Measurements from ENCODE around the gene MXD3.

MXD3 gene

DNA sequence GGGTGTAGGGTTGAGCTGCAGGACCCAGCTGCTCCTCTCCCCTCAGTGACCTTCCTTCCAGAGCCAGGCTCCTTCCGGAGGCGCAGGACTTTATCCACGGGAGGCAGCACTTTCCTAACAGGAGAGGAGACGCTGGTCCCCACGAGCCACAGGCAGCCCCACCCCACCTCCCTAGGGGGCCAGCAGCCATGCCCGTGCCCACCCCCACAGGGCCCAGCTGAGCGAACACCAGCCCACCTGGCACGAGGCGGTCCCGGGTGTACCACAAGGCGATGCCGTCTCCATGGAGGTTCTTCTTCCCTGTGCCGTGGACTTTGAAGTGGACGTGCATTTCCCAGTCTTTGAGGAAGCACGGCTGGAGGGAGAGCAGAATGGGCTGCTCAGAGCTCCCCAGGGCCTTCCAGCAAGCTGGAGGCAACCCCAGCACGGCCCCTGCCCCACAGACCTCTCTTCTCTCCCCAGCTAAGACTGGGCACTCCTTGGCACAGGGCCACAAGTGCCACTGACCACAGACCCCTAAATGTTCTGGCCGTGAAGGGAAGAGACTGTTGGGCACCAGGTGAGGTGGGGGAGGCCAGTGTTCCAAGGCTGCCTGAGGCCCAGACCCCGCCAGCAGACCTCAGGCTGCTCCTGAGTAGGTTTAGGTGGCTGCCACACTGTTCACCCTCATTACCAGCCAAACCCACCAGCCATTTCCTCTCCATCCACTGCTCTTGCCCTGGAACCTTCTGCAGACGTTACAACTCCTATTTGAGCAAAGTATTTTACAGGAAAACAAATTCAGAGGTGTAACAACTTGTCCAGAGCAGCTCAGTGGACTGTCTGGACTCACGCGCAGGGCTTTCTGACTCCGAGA is 26.8 kb upstream of the MXD3 start:
- Histone ChIP-seq H3K4me3 (ENCODE audit: low read depth, low read length) (no peak overlapping the region), H3K9me3 (ENCODE audit: control insufficient read depth, insufficient read depth, low read length) (no peaks in the 10 kb centered on the region), H3K27me3 (ENCODE audit: control insufficient read depth, insufficient read depth, low read length) (no peaks in the 10 kb centered on the region), H3K9ac (ENCODE audit: low read depth, low read length) (no peak overlapping the region), H3K36me3 (ENCODE audit: control insufficient read depth, insufficient read depth, low read length) (peaks cover 37% of the 10 kb centered on the region), H3K4me1 (ENCODE audit: control insufficient read depth, insufficient read depth, low read length) (no peaks in the 10 kb centered on the region)

DNA sequence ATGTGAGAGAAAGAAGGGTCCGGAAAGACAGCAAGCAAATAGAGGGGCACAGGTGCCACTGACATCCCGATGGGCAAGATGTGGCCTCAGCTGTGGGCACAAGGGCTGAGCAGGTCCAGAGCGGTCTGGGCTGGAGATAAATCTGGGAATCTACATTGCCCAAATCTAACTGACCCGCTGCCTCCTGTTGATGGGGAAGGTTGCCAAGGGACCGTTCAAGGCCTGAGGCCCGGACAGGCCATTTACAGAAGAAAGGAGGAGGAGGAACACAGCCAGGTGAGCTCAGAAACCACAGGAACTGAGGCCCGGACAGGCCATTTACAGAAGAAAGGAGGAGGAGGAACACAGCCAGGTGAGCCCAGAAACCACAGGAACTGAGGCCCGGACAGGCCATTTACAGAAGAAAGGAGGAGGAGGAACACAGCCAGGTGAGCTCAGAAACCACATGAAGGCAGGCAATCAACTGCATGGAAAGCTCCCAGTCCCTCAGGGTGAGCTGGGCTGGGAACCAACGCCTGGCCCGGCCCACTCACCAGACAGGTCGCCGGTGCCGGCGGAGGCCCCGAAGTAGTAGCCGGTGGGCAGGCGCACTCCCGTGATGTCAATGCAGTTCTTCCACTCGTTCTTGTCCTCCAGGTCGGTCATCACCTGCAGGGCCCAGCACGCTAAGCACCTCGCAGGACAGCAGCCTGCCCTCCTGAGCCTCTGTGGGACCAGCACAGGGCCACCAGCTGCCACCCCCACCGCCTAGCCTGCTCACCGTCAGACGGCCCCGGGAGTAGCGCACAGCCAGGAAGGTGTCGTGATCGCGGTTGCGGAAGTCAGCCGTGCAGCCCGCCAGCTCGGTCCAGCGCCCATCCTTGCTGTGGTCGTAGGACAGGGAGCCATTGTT is 25.2 kb upstream of the MXD3 start:
- Histone ChIP-seq H3K27me3 (ENCODE audit: control insufficient read depth, insufficient read depth, low read length) (no peaks in the 10 kb centered on the region), H3K9ac (ENCODE audit: low read depth, low read length) (no peak overlapping the region), H3K4me3 (ENCODE audit: low read depth, low read length) (no peak overlapping the region), H3K36me3 (ENCODE audit: control insufficient read depth, insufficient read depth, low read length) (peaks cover 49% of the 10 kb centered on the region), H3K4me1 (ENCODE audit: control insufficient read depth, insufficient read depth, low read length) (no peaks in the 10 kb centered on the region), H3K9me3 (ENCODE audit: control insufficient read depth, insufficient read depth, low read length) (no peaks in the 10 kb centered on the region)

GRCh38 chr5:177336112-177336511 is 24.4 kb upstream of the MXD3 start:
- Histone ChIP-seq H3K9ac (ENCODE audit: low read depth, low read length) (no peak overlapping the region), H3K4me3 (ENCODE audit: low read depth, low read length) (no peak overlapping the region), H3K27me3 (ENCODE audit: control insufficient read depth, insufficient read depth, low read length) (no peaks in the 10 kb centered on the region), H3K4me1 (ENCODE audit: control insufficient read depth, insufficient read depth, low read length) (no peaks in the 10 kb centered on the region), H3K9me3 (ENCODE audit: control insufficient read depth, insufficient read depth, low read length) (no peaks in the 10 kb centered on the region), H3K36me3 (ENCODE audit: control insufficient read depth, insufficient read depth, low read length) (peaks cover 56% of the 10 kb centered on the region)

DNA sequence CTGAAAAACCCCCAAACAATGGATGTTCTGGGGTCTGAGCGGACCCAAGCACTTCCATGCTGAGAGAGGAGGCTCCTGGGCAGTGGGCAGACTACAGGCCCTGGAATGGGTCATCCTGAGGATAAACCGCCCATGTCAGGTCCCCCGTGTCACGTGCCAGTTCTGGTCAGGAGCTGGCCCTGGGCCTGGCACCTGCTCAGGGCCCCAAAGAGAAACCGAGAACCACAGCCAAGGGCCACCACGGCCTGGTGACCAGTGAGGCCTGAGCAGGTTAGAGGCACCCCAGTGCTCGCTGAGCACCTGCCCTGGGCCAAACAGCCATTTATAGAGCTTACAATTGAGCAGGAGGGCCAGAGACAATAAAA is 24.0 kb upstream of the MXD3 start:
- H3K4me1 ChIP-seq (ENCODE audit: control insufficient read depth, insufficient read depth, low read length), result no peaks in the 10 kb centered on the region
- no peaks in the 10 kb centered on the region for H3K27me3 ChIP-seq (ENCODE audit: control insufficient read depth, insufficient read depth, low read length)
- no peaks in the 10 kb centered on the region for H3K9me3 ChIP-seq (ENCODE audit: control insufficient read depth, insufficient read depth, low read length)
- peaks cover 57% of the 10 kb centered on the region for H3K36me3 ChIP-seq (ENCODE audit: control insufficient read depth, insufficient read depth, low read length)
- H3K4me3 ChIP-seq (ENCODE audit: low read depth, low read length), result no peak overlapping the region
- no peak overlapping the region for H3K9ac ChIP-seq (ENCODE audit: low read depth, low read length)

GRCh38 chr5:177334781-177335700 is 23.3 kb upstream of the MXD3 start:
- Histone ChIP-seq H3K27me3 (ENCODE audit: control insufficient read depth, insufficient read depth, low read length) (no peaks in the 10 kb centered on the region), H3K9me3 (ENCODE audit: control insufficient read depth, insufficient read depth, low read length) (no peaks in the 10 kb centered on the region), H3K9ac (ENCODE audit: low read depth, low read length) (no peak overlapping the region), H3K36me3 (ENCODE audit: control insufficient read depth, insufficient read depth, low read length) (peaks cover 57% of the 10 kb centered on the region), H3K4me3 (ENCODE audit: low read depth, low read length) (no peak overlapping the region), H3K4me1 (ENCODE audit: control insufficient read depth, insufficient read depth, low read length) (no peaks in the 10 kb centered on the region)

DNA sequence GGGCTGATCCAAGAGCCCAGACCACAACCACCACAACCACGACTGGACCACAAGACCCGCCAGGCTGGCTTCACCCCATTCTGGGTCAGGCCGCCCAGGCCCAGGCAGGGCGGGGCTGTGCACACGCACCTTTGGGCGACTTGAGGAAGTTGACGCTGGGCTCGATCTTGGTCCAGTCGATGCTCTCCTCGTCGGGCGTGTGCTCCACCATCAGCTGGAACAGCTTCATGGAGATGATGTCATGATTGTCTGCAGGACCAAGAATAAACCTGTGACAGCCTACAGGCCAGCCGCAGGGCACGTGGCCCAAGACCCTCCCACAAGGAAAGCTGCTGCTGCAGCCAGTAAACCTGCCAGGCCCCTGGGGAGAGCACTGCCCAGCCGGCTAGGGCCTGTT is 22.5 kb upstream of the MXD3 start:
- no peaks in the 10 kb centered on the region for H3K27me3 ChIP-seq (ENCODE audit: control insufficient read depth, insufficient read depth, low read length)
- H3K4me3 ChIP-seq (ENCODE audit: low read depth, low read length), result no peak overlapping the region
- H3K9ac ChIP-seq (ENCODE audit: low read depth, low read length), result no peak overlapping the region
- no peaks in the 10 kb centered on the region for H3K4me1 ChIP-seq (ENCODE audit: control insufficient read depth, insufficient read depth, low read length)
- peaks cover 57% of the 10 kb centered on the region for H3K36me3 ChIP-seq (ENCODE audit: control insufficient read depth, insufficient read depth, low read length)
- H3K9me3 ChIP-seq (ENCODE audit: control insufficient read depth, insufficient read depth, low read length), result no peaks in the 10 kb centered on the region

- Histone ChIP-seq H3K27me3 (ENCODE audit: control insufficient read depth, insufficient read depth, low read length) (no peaks in the 10 kb centered on the region), H3K9ac (ENCODE audit: low read depth, low read length) (no peak overlapping the region), H3K4me1 (ENCODE audit: control insufficient read depth, insufficient read depth, low read length) (no peaks in the 10 kb centered on the region), H3K36me3 (ENCODE audit: control insufficient read depth, insufficient read depth, low read length) (peaks cover 57% of the 10 kb centered on the region), H3K4me3 (ENCODE audit: low read depth, low read length) (no peak overlapping the region), H3K9me3 (ENCODE audit: control insufficient read depth, insufficient read depth, low read length) (no peaks in the 10 kb centered on the region)
These were observed 21.9 kb upstream of the MXD3 start for GRCh38 chr5:177333420-177334154.

- Histone ChIP-seq H3K36me3 (ENCODE audit: control insufficient read depth, insufficient read depth, low read length) (peaks cover 57% of the 10 kb centered on the region), H3K9ac (ENCODE audit: low read depth, low read length) (no peak overlapping the region)
These were observed 21.2 kb upstream of the MXD3 start for GRCh38 chr5:177332896-177333260.

DNA sequence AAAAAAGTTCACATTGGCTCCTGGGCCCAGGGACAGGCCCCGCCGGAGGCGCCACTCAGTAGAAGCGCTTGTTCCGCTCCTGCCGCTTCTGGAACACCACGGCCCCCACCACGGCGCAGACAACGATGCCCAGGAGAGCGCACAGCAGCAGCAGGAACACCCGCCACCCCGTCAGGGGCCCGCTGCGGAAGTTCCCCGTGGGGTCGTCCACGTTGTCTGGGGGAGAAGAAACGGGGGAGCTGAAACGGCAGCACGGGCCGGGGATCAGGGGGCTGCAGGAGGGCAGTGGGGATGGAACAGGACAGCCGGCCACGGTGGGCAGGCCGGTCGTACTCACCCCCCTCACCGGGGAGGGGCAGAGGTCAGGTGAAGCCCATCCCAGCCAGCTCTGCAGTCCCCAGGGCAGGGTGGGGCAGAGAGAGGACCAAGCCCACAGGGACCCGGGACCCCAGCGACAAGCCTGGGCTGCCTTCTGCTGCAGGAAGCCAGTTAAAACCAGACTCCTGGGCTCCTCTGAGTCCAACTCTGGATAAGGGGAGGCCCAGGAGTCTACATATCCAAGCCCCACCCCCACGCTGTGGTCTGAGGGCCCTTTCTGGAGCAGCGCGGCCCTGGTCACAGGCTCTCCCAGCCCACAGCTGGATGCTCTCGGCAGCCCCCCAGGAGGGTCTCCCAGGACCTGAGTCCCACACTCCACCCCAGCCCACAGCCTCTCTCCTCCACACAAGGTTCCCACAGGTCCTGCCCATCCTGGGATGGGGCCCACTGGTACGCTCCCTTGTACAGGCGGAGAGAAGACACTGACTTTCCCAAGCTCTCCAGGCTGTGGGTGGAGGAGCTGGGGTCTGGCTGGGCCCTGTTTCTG is 20.6 kb upstream of the MXD3 start:
- Histone ChIP-seq H3K4me1 (ENCODE audit: control insufficient read depth, insufficient read depth, low read length) (no peaks in the 10 kb centered on the region), H3K9ac (ENCODE audit: low read depth, low read length) (no peak overlapping the region), H3K9me3 (ENCODE audit: control insufficient read depth, insufficient read depth, low read length) (no peaks in the 10 kb centered on the region), H3K27me3 (ENCODE audit: control insufficient read depth, insufficient read depth, low read length) (no peaks in the 10 kb centered on the region), H3K36me3 (ENCODE audit: control insufficient read depth, insufficient read depth, low read length) (peaks cover 56% of the 10 kb centered on the region), H3K4me3 (ENCODE audit: low read depth, low read length) (no peak overlapping the region)

More at GRCh38 chr5:177332896-177333260, 21.2 kb upstream of the MXD3 start:
- Histone ChIP-seq H3K4me1 (ENCODE audit: control insufficient read depth, insufficient read depth, low read length) (no peaks in the 10 kb centered on the region), H3K9me3 (ENCODE audit: control insufficient read depth, insufficient read depth, low read length) (no peaks in the 10 kb centered on the region), H3K27me3 (ENCODE audit: control insufficient read depth, insufficient read depth, low read length) (no peaks in the 10 kb centered on the region), H3K4me3 (ENCODE audit: low read depth, low read length) (no peak overlapping the region)

GRCh38 chr5:177330991-177331842 is 19.5 kb upstream of the MXD3 start:
- no peaks in the 10 kb centered on the region for H3K4me1 ChIP-seq (ENCODE audit: control insufficient read depth, insufficient read depth, low read length)
- peaks cover 46% of the 10 kb centered on the region for H3K36me3 ChIP-seq (ENCODE audit: control insufficient read depth, insufficient read depth, low read length)
- H3K27me3 ChIP-seq (ENCODE audit: control insufficient read depth, insufficient read depth, low read length), result no peaks in the 10 kb centered on the region
- no peak overlapping the region for H3K4me3 ChIP-seq (ENCODE audit: low read depth, low read length)
- H3K9ac ChIP-seq (ENCODE audit: low read depth, low read length), result no peak overlapping the region
- H3K9me3 ChIP-seq (ENCODE audit: control insufficient read depth, insufficient read depth, low read length), result no peaks in the 10 kb centered on the region

Measured in iPS-15b (cell line).